GM19438 (cell line): ENCODE data around the gene CCL26.

Experiments used
- ATAC-seq: cut with Tn5 transposase; IDR thresholded peaks from one replicate; pipeline ENCODE4 v1.9.1; 2021; ENCODE audit warnings: low read depth; ENCODE audit not compliant: unreplicated experiment

Gene CCL26, protein sequence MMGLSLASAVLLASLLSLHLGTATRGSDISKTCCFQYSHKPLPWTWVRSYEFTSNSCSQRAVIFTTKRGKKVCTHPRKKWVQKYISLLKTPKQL

DNA sequence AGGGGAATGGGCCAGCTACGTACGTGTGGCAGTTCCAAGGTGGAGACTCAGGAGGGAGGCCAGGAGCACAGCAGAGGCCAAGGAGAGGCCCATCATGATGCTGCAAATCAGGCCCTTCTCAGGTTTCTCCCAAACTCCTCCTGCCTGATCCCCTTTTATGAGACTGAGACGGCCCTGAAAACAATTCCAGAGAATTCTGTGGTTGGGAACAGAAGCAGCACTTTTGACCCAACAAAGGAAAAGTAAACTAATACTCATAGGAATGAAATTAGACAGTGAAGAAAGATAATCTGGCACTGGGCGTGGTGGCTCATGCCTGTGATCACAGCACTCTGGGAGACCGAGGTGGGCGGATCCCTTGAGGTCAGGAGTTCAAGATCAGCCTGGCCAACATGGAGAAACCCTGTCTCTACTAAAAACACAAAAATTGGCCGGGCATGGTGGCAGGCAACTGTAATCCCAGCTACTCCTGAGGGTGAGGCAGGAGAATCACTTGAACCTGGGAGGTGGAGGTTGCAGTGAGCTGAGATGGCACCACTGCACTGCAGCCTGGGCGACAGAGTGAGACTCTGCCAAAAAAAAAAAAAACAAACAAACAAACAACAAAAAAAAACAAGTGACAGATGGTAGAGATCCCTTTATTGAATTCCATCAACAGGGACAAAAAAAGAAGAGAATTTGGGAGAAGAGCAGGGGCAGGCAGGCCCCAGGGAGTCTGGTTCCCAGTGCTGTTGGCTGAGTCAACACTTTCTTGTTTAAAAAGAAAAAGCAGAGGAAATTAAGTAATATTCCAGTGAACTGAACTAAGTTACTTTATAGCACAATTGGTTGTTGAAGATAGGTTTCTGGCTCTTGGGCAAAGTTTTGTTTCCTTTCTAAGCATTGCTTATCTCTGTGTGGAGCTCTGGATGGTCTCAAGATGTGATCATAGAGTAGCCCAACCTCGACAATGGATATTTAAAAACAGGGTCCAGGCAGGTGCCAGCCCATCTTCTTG lies at the start of gene CCL26:
Gene CCL26, minus strand, starts transcription at position 131 of the 997 bp plus-strand sequence. Its CDS starts 35 bp downstream, at position 96.
- ATAC-seq = no peak

DNA sequence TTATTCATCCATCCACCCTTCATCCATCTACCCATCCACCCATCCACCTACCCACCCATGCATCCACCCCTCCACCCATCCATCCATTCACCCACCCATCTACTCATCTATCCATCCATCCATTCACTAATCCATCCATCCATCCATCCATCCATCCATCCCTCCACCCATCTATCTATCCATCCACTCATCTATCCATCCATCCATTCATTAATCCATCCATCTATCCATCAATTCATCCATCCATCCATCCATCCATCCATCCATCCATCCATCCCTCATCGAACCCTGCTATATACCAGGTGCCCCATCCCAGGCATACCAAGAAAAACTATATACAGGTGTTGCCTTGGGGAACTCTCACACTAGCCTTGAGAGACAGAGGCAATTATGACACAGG lies 48.7 kb upstream of the CCL26 start:
- no peak for ATAC-seq

DNA sequence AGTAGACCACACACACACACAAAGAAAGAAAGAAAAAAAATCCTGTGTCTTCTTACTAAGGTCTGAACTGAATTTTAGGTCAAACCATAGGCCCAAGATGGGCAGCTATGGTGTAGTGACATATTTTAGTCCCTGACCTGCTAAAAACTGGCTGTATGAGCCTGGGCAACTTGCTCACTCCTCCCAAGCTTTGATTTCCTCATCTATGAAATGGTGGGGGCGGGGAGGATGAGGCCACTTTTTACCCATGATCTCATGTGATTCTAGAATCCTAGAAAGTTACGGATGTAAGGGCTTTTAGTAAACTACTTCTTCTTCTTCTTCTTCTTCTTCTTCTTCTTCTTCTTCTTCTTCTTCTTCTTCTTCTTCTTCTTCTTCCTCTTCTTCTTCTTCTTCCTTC lies 47.7 kb upstream of the CCL26 start:
- no peak for ATAC-seq

DNA sequence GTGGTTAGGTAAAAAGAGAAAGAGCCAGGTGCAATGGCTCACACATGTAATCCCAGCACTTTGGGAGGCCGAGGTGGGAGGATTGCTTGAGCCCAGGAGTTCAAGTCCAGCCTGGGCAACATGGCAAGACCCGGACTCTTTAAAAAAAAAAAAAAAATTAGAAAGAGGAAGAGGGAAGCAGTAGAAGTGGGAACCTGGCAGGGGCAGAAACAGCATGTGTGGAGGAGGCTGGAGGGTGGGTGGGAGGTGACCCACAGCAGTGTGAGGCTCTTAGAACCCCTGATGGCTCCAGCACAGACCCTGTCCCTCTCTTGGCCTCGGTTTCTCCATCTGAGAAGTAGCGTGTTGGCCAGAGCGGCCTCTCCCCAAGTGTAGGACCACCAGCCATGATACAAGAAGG lies 46.5 kb upstream of the CCL26 start:
- ATAC-seq = no peak

DNA sequence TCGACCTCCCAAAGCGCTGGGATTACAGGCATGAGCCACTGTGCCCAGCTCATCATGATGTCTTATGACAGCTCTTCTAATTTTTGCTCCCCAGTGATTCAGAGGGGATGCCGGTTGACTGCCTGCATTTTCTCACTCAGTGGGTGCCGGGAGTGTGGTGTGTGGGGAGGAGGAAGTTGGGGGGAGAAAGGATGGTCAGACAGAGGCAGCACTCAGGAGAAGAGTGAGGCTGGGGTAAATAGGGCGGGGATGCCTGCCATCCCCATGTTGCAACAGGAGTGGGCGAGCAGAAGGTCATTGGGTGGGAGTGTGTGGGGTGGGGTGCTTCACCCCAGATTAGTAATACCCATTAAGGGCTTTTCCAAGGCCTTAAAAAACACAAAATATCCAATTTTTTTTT lies 45.1 kb upstream of the CCL26 start:
- ATAC-seq = no peak

DNA sequence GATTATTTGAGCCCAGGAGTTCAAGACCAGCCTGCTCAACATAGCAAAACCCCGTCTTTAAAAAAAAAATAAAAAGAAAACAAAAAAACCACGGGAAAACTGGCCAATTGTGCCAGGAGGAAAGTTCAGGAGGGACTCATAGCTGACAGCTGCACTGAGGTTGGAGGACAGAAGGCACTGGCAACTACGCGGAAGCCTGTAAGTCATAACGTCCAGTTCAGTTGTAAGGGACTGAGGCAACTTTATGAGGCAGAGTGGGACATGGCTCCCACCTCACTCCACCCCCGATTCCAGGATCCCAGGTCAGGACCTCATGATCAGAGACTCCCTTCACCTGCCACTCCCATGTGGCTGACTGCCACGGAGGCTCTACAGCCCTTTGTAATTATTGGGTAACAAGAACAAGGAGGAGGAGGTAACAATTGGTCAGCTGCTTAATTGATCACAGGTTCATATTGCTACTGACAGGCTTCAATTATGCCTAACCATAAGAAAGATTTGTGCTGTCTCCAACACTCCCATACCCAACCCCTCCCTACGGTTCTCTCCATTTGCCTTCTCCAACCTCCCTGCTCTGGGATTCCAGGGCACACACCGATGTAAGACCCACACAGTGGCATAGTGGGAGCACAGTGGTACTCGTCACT lies 43.5 kb upstream of the CCL26 start:
- ATAC-seq = no peak

DNA sequence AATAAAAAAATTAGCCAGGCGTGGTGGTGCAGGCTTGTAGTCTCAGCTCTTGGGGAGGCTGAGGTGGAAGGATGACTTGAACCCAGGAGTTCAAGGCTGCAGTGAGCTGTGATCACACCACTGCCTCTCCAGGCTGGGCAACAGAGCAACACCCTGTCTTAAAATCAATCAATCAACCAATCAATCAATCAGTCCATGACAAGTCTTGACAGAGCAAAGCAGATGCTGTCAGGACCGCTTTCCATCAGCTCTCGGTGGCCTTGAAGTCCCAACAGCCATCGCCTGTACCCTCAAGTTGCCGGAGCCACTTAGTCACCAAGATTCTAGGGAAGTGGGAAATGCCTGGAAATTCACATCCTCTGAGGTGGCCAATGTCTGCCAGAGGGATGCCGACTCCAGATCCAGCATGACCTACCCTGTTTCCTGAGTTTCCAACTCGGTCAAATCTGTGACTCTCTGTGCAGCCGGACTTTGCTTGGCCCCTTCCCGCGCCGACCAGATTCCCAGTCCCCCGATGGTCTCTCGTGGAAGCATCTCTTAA lies 42.5 kb upstream of the CCL26 start:
- no peak for ATAC-seq

DNA sequence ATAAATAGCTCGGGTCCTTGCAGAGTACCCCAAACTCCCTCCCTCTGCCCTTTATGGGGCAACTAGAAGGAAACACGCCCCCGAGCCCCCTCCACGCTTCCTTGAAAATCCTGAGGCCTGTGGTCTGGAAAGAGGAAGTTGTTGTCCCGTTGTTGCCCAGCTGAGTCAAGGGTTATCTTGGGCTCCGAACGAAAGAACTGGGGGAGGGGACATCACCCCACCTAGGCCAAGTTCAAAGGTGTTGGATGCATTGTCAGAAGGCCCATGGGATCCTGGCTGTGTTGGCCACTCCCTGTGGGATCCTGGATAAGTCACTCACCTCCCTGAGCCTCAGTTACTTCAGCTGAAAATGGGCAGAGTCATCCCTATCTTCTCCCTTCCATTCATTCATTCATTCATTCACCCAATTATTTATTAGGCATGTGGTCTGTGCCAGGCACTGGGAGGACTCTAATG lies 41.8 kb upstream of the CCL26 start, which contains the start of gene CCL24:
Gene CCL24, minus strand, starts transcription at position 26 of the 456 bp plus-strand sequence. CDS start 91 bp downstream, outside the sequence.
- ATAC-seq = no peak

DNA sequence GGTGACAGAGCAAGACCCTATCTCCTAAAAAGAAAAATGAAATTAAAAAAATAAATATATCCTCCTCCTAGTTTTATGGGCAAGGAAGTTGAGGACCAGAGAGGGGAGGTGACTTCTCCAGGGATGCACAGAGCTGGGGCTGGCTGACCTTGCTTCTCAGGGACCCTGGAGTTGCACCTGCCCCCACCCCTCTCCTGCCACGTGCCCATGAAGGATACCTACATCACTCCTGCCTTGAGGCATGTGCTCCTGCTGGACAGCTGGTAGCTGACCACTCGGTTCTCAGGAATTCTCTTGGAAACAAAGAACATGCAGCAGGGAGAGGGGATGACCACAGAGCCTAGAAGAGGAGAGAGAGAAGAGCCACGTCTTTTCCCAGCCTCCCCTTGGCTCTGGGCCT lies 41.1 kb upstream of the CCL26 start:
- ATAC-seq = no peak

DNA sequence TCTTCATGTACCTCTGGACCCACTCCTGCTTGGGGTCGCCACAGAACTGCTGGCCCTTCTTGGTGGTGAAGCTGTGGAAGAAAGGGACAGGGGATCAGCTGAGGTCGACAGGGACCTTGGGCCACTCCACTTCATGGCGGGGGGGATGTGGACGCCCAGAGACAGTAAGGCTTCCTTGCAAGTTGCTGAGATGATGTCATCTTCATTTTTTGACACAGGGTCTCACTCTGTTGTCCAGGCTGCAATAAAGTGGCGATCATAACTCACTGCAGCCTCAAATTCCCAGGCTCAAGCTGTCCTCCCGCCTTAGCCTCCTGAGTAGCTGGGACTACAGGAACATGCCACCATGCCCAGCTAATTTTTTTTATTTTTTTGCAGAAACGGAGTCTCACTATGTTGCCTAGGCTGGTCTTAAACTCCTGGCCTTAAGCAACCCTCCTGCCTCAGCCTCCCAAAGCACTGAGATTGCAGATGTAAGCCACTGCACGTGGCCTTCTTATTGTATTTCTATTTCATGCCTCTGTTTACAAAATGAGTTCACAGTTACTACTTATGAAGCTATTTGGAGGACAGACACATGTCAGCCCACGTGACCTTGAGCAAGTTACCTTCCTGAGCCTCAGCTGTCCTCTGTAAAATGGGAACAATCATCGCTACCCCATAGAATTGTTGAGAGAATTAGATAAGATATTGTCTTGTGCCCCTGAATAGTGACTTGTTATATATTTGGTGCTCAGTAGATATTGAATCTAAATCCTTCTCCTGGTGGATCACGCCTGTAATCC lies 40.1 kb upstream of the CCL26 start:
- ATAC-seq = no peak

DNA sequence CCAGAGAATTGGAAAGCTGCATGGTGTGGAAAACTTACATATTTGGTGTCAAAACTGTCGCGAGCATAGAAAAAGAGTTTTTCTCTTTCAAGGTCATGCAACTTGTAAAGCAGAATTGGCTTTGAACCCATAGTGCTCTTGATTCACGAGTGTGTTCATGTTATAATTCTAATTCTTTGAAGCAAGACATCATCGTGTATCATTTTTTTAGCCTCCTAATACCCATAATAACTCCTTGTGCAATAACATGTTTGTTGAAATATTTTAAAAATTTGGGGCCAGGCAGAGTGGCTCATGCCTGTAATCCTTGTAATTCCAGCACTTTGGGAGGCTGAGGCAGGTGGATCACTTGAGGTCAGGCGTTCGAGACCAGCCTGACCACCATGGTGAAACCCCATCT lies 37.4 kb upstream of the CCL26 start:
- no peak for ATAC-seq

DNA sequence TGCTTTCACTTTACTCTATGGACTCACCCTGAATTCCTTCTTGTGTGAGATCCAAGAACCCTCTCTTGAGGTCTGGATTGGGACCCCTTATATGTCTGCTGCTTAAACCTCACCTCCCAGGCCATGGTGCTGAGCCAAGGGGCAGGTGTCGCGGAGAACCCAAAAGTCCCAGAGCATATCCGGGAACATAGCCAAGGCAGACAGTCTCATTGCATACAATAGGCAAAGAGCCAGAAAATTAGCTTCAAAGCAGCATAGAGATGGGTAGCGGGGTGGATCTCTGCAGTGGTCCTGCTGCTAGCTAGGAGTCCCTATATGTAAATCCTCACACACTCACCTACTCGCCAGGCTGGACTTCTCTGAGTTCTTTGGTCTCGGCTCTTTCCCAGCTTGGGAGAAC lies 36.1 kb upstream of the CCL26 start:
- ATAC-seq = no peak

DNA sequence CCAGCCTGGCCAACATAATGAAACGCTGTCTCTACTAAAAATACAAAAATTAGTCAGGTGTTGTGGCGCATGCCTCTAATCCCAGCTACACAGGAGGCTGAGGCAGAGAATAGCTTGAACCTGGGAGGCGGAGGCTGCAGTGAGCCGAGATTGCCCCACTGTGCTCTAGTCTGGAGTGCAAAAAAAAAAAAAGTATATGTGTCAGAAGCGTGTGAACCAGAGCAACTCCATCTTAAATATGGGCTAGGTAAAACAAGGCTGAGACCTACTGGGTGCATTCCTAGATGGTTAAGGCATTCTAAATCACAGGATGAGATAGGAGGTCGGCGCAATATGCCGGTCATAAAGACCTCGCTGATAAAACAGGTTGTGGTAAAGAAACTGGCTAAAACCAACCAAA lies 35.4 kb upstream of the CCL26 start:
- no peak for ATAC-seq

DNA sequence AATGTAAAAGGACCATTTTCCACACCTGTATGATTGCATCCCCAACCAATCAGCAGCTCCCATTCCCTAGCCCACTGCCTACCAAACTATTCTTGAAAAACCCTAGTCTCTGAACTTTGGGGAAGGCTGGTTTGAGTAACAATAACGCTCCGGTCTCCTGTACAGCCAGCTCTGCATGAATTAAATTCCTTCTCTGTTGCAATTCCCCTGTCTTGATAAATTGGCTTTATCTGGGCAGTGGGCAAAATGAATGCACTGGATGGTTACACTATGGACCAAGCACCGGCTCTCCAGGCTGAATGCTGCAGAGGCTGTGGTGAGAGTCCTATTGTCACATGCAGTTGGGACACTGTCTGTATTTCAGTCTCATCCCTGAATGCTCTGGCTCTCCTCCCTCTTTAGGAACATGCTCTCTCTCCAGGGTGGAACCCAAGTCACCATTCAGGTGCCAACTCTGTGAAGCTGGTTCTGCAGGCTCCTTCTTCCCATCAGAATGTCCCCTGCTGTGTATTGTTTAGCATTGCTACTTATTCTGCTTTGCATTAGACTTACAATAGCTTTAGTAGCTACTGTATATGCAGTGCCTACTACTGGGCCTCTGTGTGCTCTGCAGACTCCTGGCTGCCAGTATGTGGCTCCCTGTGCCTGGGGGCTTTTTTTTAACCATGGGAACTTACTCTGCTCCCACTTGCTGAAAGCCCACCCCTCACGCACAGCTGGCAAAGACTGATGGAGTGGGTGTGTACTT lies 34.7 kb upstream of the CCL26 start:
- ATAC-seq = no peak

DNA sequence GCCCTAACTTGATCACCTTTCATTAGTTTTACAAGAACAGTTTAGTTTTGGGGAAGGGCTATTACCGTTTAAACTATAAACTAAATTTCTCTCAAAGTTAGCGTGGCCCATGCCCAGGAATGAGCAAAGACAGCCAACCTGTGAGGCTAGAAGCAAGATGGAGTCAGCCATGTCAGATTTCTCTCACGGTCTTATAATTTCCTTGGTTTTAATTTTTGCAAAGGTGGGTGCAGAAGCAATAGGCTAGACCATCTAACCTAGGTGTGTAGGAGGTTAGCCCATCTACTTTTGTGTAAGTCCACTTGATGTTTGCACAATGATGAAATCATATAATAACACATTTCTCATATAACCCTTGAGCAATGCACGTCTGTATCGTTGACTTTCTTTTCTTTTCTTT lies 32.7 kb upstream of the CCL26 start:
- ATAC-seq = no peak

DNA sequence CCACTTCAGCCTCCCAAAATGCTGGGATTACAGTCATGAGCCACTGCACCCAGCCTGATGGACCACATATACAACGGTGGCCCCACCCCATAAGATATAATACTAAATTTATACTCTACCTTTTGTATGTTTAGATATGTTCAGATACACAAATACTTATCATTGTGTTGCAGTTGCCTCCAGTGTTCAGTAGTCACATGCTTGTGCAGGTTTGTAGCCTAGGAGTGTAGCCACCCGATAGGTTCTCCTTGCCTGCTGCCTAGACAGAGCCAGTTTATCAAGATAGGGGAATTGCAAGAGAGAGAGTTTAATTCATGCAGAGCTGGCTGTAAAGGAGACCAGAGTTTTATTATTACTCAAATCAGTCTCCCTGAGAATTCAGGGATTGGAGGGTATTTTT lies 32.0 kb upstream of the CCL26 start:
- ATAC-seq = no peak

DNA sequence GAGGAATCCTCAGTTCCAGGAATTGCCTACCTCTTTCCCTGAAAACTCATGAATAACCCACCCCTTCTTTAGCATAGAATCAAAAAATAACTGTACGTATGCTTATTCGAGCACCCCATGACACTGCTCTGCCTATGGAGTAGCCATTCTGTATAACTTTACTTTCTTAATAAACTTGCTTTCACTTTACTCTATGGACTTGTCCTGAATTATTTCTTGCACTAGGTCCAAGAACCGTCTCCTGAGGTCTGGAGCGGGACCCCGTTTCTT lies 30.5 kb upstream of the CCL26 start:
- no peak for ATAC-seq

DNA sequence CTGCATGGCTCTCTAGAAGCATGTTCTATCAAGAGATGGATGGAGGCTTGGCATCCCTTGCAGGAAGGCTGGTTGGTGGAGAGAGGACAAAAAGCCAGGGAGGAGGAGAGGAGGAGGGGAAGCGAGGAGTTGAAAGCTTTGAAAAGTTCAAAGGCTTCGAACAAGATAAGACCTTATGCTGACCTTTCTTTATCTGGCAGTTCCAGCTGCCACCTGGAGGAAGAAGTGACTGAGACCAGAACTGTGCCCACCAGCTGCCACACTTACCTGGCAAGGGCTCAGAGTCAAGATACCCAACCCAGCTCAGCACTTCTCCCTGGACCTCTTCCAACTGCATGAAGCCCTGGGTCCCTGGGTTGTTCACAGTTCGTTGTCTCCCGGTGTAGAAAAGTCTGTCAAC lies 26.8 kb upstream of the CCL26 start:
- no peak for ATAC-seq

DNA sequence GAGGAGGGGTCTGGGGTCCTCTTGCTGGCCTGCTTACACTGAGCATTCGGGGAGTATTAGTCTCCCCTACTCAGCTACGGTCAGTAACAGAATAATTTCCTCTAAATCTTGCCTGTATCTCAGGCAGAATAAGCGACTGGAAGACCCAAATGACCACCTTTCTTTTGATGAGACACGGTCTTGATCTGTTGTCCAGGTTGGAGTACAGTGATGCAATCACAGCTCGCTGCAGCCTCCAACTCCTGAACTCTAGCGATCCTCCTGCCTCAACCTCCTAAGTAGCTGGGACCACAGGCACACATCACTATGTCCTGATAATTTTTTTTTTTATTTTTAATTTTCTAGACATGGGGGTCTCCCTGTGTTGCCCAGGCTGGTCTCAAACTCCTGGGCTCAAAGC lies 24.4 kb upstream of the CCL26 start:
- ATAC-seq = no peak

DNA sequence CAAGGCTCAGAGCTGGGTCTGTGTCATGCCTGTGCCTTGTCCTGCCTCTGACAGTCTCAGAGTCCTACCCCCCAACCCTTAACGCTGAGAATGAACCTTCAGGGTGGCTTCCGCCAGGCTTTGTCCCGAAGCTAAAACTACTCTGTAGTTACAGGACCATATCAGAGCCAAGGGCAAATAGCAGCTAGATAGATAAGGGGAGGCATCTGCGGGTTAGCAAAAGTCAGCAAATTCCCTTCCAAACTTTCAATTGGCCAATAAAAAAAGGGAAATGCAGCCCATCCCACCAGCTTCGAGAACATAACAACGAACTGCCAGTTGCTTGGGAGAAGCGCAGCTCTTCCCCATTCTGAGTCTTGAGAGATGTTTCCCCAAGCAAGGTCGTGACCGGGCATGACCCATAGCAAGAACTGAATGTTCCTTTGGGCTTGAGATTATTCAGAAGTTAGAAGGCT lies 23.8 kb upstream of the CCL26 start:
- ATAC-seq = no peak
